Gastroesophageal sphincter (tissue), 3 donors: ENCODE data around the gene ANKS1A.

Source experiments
- CTCF ChIP-seq, 4 experiments: fragments of 200-600 bp in 2 of 4; fragments of 450-650 bp in 2 of 4; sonication (generic) in 1 of 4; IDR thresholded peaks; one replicate each; pipeline ENCODE4 v1.5.1; 2017 to 2019; ENCODE audit warnings: antibody characterized with exemption in 4 of 4, mild to moderate bottlenecking in 2 of 4, moderate library complexity in 2 of 4
- EP300 ChIP-seq: sonication (generic); formaldehyde crosslinking; IDR thresholded peaks from one replicate; pipeline ENCODE4 v1.6.1; 2017; ENCODE audit warnings: antibody characterized with exemption, mild to moderate bottlenecking
- POLR2AphosphoS5 ChIP-seq: sonication (generic); formaldehyde crosslinking; IDR thresholded peaks from one replicate; pipeline ENCODE4 v1.6.1; 2017; ENCODE audit warnings: antibody characterized with exemption

DNA sequence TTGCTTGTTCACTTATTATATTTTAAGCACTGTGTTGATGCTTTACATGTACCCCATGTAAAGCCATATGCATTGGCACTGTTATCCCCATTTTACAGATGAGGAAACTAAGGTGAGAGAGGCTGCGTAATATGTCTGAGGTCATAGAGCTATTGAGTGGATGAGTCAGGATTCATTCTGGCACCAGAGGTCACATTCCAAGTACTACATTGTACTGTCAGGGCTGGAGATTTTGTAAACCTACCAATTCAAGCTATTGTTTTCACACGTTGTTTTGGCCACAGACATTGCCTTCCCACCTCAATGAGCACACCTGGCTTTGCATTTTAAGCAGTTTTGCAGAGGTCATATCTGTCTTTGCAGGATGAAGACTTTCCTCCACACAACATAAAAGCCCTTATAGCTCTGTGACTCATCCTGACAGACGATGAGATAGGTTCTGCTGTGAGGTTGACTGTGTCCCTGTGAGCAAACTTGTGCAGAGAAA lies 33.2 kb downstream of the ANKS1A start:
- no peak for TF ChIP-seq CTCF (IDR thresholded peaks at IDR 0.05)
- no peak for TF ChIP-seq EP300
- no peak for TF ChIP-seq POLR2AphosphoS5
